KMS-11 (cell line): ENCODE results near the gene OBSCN.

Experiments used
- H2AFZ ChIP-seq: fragments of 200-600 bp; sonication (generic); 2 replicates; pipeline ENCODE4 v1.6.1; 2016; ENCODE audit warnings: antibody characterized with exemption, mixed run types, low read depth
- H3K27ac ChIP-seq: fragments of 200-600 bp; sonication (generic); 2 replicates; pipeline ENCODE4 v1.6.1; 2016; ENCODE audit warnings: mild to moderate bottlenecking, mixed run types
- H3K27me3 ChIP-seq: fragments of 200-600 bp; sonication (generic); 2 replicates; pipeline ENCODE4 v1.6.1; 2017; ENCODE audit warnings: mild to moderate bottlenecking, low read depth, mixed run types, moderate library complexity; ENCODE audit not compliant: insufficient read depth
- H3K36me3 ChIP-seq: fragments of 200-600 bp; sonication (generic); 2 replicates; pipeline ENCODE4 v1.6.1; 2017; ENCODE audit warnings: mild to moderate bottlenecking, mixed run types; ENCODE audit not compliant: insufficient read depth
- H3K4me1 ChIP-seq: fragments of 200-600 bp; sonication (generic); 2 replicates; pipeline ENCODE4 v1.6.1; 2016; ENCODE audit warnings: mild to moderate bottlenecking, low read depth, mixed run types; ENCODE audit not compliant: poor library complexity, severe bottlenecking
- H3K4me2 ChIP-seq: fragments of 200-600 bp; sonication (generic); 2 replicates; pipeline ENCODE4 v1.7.0; 2016; ENCODE audit warnings: mild to moderate bottlenecking, mixed run types
- H3K4me3 ChIP-seq: fragments of 200-600 bp; sonication (generic); IDR thresholded peaks from 2 replicates; pipeline ENCODE4 v1.6.1; 2017; ENCODE audit warnings: low read depth, low read length, mixed read lengths; ENCODE audit not compliant: insufficient read depth
- H3K79me2 ChIP-seq: fragments of 200-600 bp; sonication (generic); 2 replicates; pipeline ENCODE4 v1.6.1; 2016; ENCODE audit warnings: low read depth, mixed run types; ENCODE audit not compliant: insufficient read depth
- H3K9ac ChIP-seq: fragments of 200-600 bp; sonication (generic); 2 replicates; pipeline ENCODE4 v1.6.1; 2016; ENCODE audit warnings: mild to moderate bottlenecking, mixed run types
- H4K20me1 ChIP-seq: fragments of 200-600 bp; sonication (generic); 2 replicates; pipeline ENCODE4 v1.6.1; 2016; ENCODE audit warnings: mild to moderate bottlenecking, mixed run types; ENCODE audit not compliant: insufficient read depth
- CTCF ChIP-seq: fragments of 200-600 bp; sonication (generic); conservative IDR thresholded peaks from 2 replicates; pipeline ENCODE4 v1.6.1; 2017; ENCODE audit warnings: low read depth, mild to moderate bottlenecking, antibody characterized with exemption, low read length, moderate library complexity, mixed read lengths

Gene OBSCN

GRCh38 chr1:228161362-228161761 is 46.5 kb upstream of the OBSCN start:
- TF ChIP-seq CTCF: no peak
- Histone ChIP-seq H3K36me3 (no peaks in the 10 kb centered on the region), H3K4me3 (no peak overlapping the region), H2AFZ (no peak overlapping the region), H4K20me1 (no peaks in the 10 kb centered on the region), H3K4me1 (peaks cover 8% of the 10 kb centered on the region), H3K4me2 (no peak overlapping the region), H3K9ac (no peak overlapping the region), H3K27ac (no peak overlapping the region), H3K79me2 (no peaks in the 10 kb centered on the region; the same call in 1 of the 2 replicates), H3K27me3 (no peaks in the 10 kb centered on the region)

- no peaks in the 10 kb centered on the region for H4K20me1 ChIP-seq
- H3K36me3 ChIP-seq: no peaks in the 10 kb centered on the region
- no peaks in the 10 kb centered on the region for H3K27me3 ChIP-seq
- no peak for TF ChIP-seq CTCF
- H3K79me2 ChIP-seq: no peaks in the 10 kb centered on the region; the same call in 1 of the 2 replicates
- H3K4me1 ChIP-seq: peaks cover 13% of the 10 kb centered on the region
- H2AFZ ChIP-seq: no peak overlapping the region
- no peak overlapping the region for H3K9ac ChIP-seq
- H3K4me3 ChIP-seq: no peak overlapping the region
- no peak overlapping the region for H3K4me2 ChIP-seq
- H3K27ac ChIP-seq: no peak overlapping the region
Observed at GRCh38 chr1:228161866-228162265, 46.0 kb upstream of the OBSCN start.

- no peak for TF ChIP-seq CTCF
- H2AFZ ChIP-seq: no peak overlapping the region
- H3K4me2 ChIP-seq: no peak overlapping the region
- H3K36me3 ChIP-seq: no peaks in the 10 kb centered on the region
- H3K4me3 ChIP-seq: no peak overlapping the region
- no peaks in the 10 kb centered on the region for H3K27me3 ChIP-seq
- no peaks in the 10 kb centered on the region for H4K20me1 ChIP-seq
- H3K79me2 ChIP-seq: no peaks in the 10 kb centered on the region; the same call in 1 of the 2 replicates
- H3K27ac ChIP-seq: no peak overlapping the region
- H3K4me1 ChIP-seq: peaks cover 17% of the 10 kb centered on the region
- H3K9ac ChIP-seq: no peak overlapping the region
Observed at GRCh38 chr1:228162286-228163006, 45.4 kb upstream of the OBSCN start.

GRCh38 chr1:228163007-228163753 is 44.7 kb upstream of the OBSCN start:
- H3K4me3 ChIP-seq: no peak overlapping the region
- no peak overlapping the region for H3K27ac ChIP-seq
- peaks cover 17% of the 10 kb centered on the region for H3K4me1 ChIP-seq
- no peaks in the 10 kb centered on the region for H4K20me1 ChIP-seq
- H3K36me3 ChIP-seq: no peaks in the 10 kb centered on the region
- H3K79me2 ChIP-seq: no peaks in the 10 kb centered on the region; the same call in 1 of the 2 replicates
- no peak overlapping the region for H3K4me2 ChIP-seq
- H2AFZ ChIP-seq: no peak overlapping the region
- no peaks in the 10 kb centered on the region for H3K27me3 ChIP-seq
- no peak overlapping the region for H3K9ac ChIP-seq
- TF ChIP-seq CTCF: no peak
